GM12873 (cell line): ENCODE measurements around the gene CHCHD6.

Source experiments
- CTCF ChIP-seq: IDR thresholded peaks from 2 replicates; pipeline ENCODE4 v1.5.1; 2012; ENCODE audit warnings: low read depth, mild to moderate bottlenecking, moderate library complexity, low read length, control low read depth; ENCODE audit not compliant: insufficient read depth; ENCODE audit errors: missing control alignments

The CHCHD6 gene

GRCh38 chr3:126997455-126998038 is 293.5 kb downstream of the CHCHD6 start:
- no peak for TF ChIP-seq CTCF

GRCh38 chr3:126998320-126998719 is 294.3 kb downstream of the CHCHD6 start:
- no peak for TF ChIP-seq CTCF

- no peak for TF ChIP-seq CTCF
Observed at GRCh38 chr3:126998728-126999127, 294.7 kb downstream of the CHCHD6 start.

GRCh38 chr3:126999383-126999782 is 295.3 kb downstream of the CHCHD6 start:
- TF ChIP-seq CTCF = no peak

- no peak for TF ChIP-seq CTCF
Observed at GRCh38 chr3:127000119-127000518, 296.1 kb downstream of the CHCHD6 start.

GRCh38 chr3:127000761-127001160 is 296.7 kb downstream of the CHCHD6 start:
- TF ChIP-seq CTCF = no peak

- no peak for TF ChIP-seq CTCF
Observed at GRCh38 chr3:127001486-127002194, 297.6 kb downstream of the CHCHD6 start.
